NCI-H2081 treated with DMSO at 0.1 percent for 48 hours (cell line): ENCODE results near the gene PLEKHM3.
"Not testable (repeated sequence)": the region's sequence is repeated elsewhere in the genome, so short reads cannot be mapped to it uniquely, and the experiment has no call there.

Experiments used
- DNase-seq: peaks from one replicate; lab custom pipeline; 2025; lab: John Stamatoyannopoulos, UW

The PLEKHM3 gene

GRCh38 chr2:208037564-208038487 is 12.5 kb upstream of the PLEKHM3 start:
- DNase-seq: no peak

GRCh38 chr2:208036357-208036756 is 11.0 kb upstream of the PLEKHM3 start:
- DNase-seq: no peak

GRCh38 chr2:208034503-208035140 is 9.3 kb upstream of the PLEKHM3 start:
- no peak for DNase-seq

GRCh38 chr2:208033701-208034502 is 8.6 kb upstream of the PLEKHM3 start:
- no peak for DNase-seq

- DNase-seq: no peak
Observed at GRCh38 chr2:208031608-208032019, 6.3 kb upstream of the PLEKHM3 start.

GRCh38 chr2:208025814-208026184 is 472 bp upstream of the PLEKHM3 start:
- DNase-seq: no peak

- DNase-seq: no peak
Observed at GRCh38 chr2:208024091-208024490, 1.2 kb downstream of the PLEKHM3 start.

GRCh38 chr2:208020253-208020652 is 5.1 kb downstream of the PLEKHM3 start:
- DNase-seq: no peak

GRCh38 chr2:208018124-208018712 is 7.1 kb downstream of the PLEKHM3 start:
- not testable (repeated sequence) for DNase-seq

GRCh38 chr2:208017721-208018120 is 7.6 kb downstream of the PLEKHM3 start:
- DNase-seq: no peak

GRCh38 chr2:208015475-208015874 is 9.9 kb downstream of the PLEKHM3 start:
- no peak for DNase-seq

GRCh38 chr2:208013285-208014178 is 11.8 kb downstream of the PLEKHM3 start:
- no peak for DNase-seq

GRCh38 chr2:208012449-208012848 is 12.9 kb downstream of the PLEKHM3 start:
- DNase-seq: no peak

- DNase-seq: no peak
Observed at GRCh38 chr2:208010506-208010905, 14.8 kb downstream of the PLEKHM3 start.

- DNase-seq: no peak
Observed at GRCh38 chr2:208006833-208007232, 18.5 kb downstream of the PLEKHM3 start.

- no peak for DNase-seq
Observed at GRCh38 chr2:208006337-208006736, 19.0 kb downstream of the PLEKHM3 start.

- no peak for DNase-seq
Observed at GRCh38 chr2:208001924-208002323, 23.4 kb downstream of the PLEKHM3 start.

- DNase-seq: no peak
Observed at GRCh38 chr2:208000701-208001395, 24.5 kb downstream of the PLEKHM3 start.

- DNase-seq: no peak
Observed at GRCh38 chr2:207996848-207997247, 28.5 kb downstream of the PLEKHM3 start.

GRCh38 chr2:207995887-207996286 is 29.4 kb downstream of the PLEKHM3 start:
- no peak for DNase-seq
